Measurements from ENCODE around the gene GJB5.
"Not testable (repeated sequence)": the region's sequence is repeated elsewhere in the genome, so short reads cannot be mapped to it uniquely, and the experiment has no call there.

The GJB5 gene

GRCh38 chr1:34746101-34746500 lies 8.7 kb upstream of the GJB5 start:
- no peak for DNase-seq

DNA sequence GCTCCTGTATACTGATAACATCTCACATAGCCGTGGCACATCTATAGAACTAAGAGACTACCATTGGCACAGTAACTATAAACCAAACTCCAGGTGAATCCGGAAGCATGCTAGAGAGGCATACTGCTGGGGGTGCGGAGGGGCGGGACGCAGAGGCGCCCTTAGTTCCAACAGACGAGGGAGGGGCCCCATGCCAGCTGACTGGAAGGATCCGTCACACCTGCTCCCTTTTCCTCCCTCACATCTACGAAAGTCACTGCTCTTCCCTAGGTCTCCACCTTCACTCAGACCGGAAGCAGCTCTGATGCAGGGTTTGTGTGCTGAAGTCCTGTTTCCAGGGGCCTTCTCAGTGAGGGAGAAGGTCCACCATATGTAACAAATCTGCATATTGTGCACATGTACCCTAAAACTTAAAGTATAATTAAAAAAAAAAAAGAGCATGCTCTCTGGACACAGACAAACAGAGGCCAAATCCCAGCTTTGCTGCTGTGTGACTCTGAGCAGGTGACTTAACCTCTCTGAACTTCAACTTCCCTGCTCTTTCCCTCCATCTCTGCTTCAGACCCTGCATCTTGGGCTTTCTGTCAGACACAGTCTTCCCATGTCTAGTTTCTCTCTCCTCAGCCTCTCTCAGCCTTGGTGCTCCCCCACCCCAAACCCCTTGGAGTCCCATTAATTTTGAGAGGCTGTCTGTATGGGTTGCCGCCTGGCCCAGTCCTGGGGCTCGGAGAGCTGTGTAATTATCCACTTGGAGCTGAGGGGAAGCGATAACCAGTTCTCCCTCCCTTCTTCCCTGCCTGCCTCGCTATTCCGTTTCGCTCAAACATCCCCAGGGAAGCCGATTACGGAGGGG lies 7.8 kb upstream of the GJB5 start:
- no peak for DNase-seq

GRCh38 chr1:34747638-34747941 lies 7.3 kb upstream of the GJB5 start:
- DNase-seq, result no peak

GRCh38 chr1:34749992-34750391 lies 4.9 kb upstream of the GJB5 start:
- no peak for DNase-seq

DNA sequence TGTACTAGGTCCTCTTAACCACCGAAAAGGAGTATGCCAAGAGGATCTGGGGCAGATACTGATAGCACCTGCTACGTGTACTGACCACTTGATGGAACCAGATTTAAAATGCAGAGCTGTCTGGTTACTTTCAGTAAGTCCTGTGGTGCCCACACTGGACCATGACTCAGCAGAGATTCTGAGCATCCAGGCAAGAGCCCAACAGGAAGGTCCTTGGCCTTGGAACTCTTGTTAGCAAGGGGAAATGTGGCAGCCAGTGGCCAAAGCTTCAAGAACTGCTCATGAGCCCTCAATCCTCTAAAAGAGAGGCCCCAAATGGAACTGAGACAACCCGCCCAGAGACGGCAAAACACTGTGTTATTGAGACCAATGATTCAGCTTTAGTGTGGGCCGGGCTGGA lies 4.2 kb upstream of the GJB5 start:
- DNase-seq, result no peak

- DNase-seq, result no peak
Measured at GRCh38 chr1:34753163-34753562, 1.7 kb upstream of the GJB5 start.

DNA sequence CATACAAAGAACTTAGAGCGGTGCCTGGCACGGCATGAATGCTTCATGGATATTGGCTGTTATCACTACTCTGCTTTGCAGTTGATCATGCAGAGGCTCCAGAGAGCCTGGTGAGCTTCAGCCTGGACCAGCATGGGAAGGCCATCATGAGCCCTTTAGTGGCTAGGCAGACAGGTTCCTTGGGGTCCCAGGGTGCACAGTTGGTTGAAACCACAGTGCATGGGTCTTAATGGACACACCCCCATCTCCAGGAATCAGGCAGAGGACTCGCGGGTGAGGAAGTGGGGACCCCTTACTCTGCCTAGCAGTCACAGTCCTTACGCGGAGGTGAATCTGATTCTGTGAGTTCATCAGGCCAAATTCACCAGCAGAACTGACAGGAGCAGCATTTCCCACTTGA lies 1.1 kb downstream of the GJB5 start:
- DNase-seq, result no peak

GRCh38 chr1:34757386-34757785 lies 2.5 kb downstream of the GJB5 start:
- DNase-seq, result no peak

- no peak for DNase-seq
Measured at GRCh38 chr1:34758751-34759150, 3.9 kb downstream of the GJB5 start.

DNA sequence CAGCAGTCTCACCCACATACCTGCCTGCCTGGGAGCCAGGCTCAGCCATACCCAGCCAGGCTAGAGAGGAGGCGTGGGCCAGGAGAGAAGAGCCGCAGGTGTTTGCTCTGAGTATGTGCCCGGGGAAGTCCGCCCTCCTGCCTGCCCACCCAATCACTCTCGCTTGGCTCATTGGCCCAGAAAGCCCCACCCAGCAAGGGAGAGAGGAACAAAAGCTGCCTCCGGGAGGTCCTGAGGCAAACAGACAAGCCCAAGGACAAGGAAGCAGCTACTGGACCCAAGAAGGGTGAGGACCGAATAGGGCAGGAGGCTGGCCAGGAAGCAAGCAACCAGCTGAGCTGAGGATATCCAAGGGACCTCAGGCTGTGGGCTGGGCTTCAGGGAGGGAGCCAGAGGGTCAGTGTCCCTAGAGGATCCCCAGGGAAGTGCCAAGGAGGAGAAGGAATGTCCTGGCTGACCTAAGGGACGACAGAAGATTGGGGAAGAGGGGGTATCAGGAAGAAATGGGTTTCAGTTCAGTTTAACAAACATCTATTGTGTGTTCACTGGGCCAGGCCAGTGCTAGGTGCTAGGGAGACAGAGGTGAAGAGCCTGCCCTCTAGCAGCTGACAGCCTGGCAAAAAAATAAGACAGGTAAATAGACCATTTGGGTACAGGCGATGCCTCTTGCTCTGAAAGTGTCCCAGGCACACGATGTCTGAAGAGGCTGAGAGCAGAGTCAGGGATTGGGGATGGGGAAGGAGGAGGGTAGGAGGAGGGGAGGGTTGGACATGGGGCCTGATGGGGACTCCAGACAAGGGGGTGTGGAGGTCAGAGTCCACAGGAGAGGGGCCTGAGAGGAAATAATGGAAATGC lies 4.9 kb downstream of the GJB5 start, which contains the start of gene GJB4:
GJB4 (plus strand) TSS at position 238 of the 855 bp plus-strand sequence. CDS start 1,515 bp downstream, outside the sequence.
- no peak for DNase-seq

GRCh38 chr1:34761176-34761761 lies 6.4 kb downstream of the GJB5 start:
- DNase-seq, result no peak

- DNase-seq, result no peak
Measured at GRCh38 chr1:34761776-34762307, 7.0 kb downstream of the GJB5 start.

DNA sequence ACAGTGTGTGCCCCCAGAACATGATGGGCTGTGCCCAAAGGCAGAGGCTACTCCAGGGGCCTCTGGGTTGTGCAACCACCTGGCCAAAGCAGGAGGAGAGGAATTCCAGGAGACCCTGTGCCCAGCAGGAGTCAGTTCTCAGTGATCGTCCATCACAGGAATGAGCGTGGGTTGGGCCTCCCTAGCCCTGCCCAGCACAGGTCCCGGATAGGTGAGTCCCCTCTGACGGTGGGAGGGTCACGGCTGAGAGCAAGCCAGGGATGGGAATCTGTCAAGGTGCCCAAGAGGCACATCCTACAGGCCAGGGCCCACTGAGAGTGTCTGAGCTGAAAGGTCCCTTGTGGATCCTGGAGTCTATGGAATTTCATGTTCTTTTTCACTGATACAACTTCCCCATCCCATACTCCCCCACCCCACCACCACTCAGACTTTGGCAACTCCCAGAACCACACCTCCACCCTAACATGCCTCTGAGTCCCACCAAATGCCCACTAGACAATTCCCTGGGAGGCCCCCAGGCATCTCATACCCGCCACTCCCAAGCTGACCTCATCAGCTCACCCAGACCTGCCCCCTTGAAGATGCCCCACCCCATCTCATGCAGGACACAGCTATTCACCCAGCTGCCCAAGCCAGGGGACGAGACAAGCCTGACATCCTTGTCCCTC lies 7.8 kb downstream of the GJB5 start:
- no peak for DNase-seq

- no peak for DNase-seq
Measured at GRCh38 chr1:34763142-34763781, 8.4 kb downstream of the GJB5 start.

DNA sequence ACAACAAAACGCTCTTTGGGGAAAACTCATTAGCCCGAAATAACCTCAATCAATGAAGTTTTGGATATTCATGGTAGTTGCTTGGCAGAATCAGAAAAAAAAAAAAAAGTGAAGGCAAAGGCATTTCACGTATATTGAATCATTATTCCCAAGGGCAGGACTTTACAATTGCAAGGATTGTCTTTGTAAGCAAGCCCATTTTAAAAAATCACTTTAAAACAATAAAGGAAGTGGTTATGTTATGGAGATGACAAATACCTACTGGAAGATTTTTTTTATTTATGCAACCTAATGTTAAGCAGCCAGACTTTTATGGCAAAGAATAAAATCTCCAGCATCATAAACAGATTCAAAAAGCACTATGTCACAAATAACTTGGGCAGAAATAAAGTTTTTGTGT lies 14.0 kb downstream of the GJB5 start:
- no peak for DNase-seq

DNA sequence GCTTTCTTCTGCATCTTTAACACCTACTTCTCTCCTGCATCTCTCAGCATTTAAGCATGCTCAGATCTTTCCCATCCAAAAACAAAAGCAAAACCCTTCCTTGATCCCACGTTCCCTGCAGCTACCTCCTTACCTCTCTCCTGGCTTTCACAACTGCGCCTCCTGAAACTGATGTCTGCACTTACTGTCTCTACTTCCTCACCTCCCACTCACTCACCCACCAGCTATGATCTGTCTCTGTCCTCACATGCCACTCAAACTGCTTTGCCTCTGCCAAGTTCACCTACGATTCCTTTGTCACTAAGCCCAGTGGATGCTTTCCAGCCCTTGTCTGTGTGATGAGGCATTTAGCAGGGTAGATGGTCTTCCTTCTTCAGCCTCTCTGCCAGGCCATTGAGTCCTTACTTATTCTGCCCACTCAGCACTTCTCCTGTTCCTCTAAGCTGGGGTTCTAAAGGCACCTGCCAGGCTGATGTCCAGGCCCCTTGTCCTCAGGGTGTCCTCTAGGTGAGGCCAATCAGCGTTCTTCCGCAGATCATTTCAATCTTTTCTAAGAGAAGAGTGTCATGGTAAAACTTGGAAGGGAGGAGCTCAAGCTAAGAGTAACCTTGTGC lies 16.2 kb downstream of the GJB5 start:
- no peak for DNase-seq

DNA sequence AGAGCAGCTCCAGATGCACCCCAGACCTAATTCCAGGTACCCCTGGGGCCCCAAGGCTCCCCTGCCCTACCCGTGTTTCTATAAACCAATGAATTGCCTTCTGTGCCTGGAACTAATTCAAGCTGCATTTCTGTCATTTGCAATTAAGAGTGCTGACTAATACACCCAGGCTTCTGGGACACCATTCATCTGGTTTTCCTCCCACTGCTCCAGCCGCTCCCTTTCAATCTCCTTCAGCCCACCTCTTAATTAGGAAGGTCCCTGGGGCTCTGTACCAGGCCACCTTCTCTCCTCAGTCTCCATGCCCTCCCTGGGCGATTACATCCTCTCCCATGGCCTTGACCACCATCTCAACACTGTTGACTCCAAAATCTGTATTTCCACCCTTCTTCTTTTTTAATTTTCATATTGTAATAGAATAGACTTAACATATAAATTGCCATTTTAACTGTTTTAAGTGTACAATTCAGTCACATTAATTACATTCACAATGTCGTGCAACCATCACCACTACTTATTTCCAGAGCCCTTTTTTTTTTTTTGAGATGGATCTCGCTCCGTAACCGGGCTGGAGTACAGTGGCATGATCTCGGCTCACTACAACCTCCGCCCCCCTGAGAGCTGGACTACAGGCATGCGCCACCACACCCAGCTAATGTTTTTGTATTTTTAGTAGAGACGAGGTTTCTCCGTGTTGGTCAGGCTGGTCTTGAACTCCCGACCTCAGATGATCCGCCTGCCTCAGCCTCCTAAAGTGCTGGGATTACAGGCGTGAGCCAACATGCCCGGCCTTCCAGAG lies 16.9 kb downstream of the GJB5 start:
- no peak for DNase-seq

DNA sequence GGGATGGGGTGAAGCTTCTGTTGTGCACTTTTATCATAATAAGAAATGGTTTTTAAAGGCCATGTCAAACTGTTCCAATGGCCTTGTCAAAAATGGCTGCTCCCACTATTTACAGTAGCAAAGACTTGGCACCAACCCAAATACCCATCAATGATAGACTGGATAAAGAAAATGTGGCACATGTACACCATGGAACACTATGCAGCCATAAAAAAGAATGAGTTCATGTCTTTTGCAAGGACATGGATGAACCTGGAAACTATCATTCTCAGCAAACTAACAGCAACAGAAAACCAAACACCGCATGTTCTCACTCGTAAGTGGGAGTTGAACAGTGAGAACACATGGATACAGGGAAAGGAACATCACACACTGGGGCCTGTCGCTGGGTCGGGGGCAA lies 18.3 kb downstream of the GJB5 start:
- not testable (repeated sequence) for DNase-seq

- no peak for DNase-seq
Measured at GRCh38 chr1:34774957-34775356, 20.1 kb downstream of the GJB5 start.

DNA sequence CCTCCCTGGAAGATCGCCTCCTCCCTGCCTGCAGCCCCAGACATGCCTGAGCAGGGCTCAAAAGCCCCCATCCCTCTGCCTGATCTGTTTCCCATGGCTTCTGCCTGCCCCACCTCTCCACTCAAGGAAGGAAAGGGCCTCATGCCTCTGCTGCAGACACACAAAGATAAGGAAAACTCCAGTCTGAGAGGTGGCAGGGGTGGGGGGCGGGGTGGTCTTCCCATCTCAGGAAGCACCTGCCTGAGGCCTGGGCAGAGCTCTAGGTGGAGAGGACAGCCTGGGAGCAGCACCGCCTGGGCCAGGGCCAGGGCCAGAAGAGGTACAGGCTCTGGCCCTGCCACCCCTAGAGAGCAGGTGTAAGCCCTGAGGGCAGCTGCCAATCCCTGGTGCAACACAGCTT lies 22.1 kb downstream of the GJB5 start:
- DNase-seq, result no peak
